Thoracic aorta (tissue), 2 donors: ENCODE results near the gene PDGFC. TPM values are rescaled to one million over a fixed set of nuclear protein-coding genes. Genes with fewer than 3 reads are reported as not detected.

Experiments
- ATAC-seq: fragments of 150-250 bp; one replicate; pipeline ENCODE4 v1.8.0; 2017; ENCODE audit warnings: low read depth; ENCODE audit not compliant: insufficient number of reproducible peaks, low FRiP score
- DNase-seq: peaks from one replicate; pipeline ENCODE4 v3.0.0-alpha.2; 2020; ENCODE audit warnings: low spot score
- H3K27ac ChIP-seq, 2 donors: fragments of 200-600 bp; sonication (generic); 1 replicate in 1 of 2; 2 replicates in 1 of 2; pipeline ENCODE4 v1.5.1; 2016; ENCODE audit warnings: mild to moderate bottlenecking in 2 of 2, moderate library complexity in 2 of 2
- H3K27me3 ChIP-seq: fragments of 200-600 bp; sonication (generic); replicated peaks from 2 replicates; pipeline ENCODE4 v1.6.0; 2016; ENCODE audit warnings: mild to moderate bottlenecking; ENCODE audit not compliant: insufficient read depth
- H3K36me3 ChIP-seq: fragments of 200-600 bp; sonication (generic); one replicate; pipeline ENCODE4 v1.5.1; 2016
- H3K4me1 ChIP-seq, 2 donors: fragments of 200-600 bp; sonication (generic); 1 replicate in 1 of 2; 2 replicates in 1 of 2; pipeline versions ENCODE4 v1.5.1 to v1.6.0; 2016; ENCODE audit warnings: low read depth in 2 of 2, mild to moderate bottlenecking in 1 of 2; ENCODE audit not compliant: control insufficient read depth in 1 of 2
- H3K4me3 ChIP-seq: fragments of 200-600 bp; sonication (generic); 2 replicates; pipeline ENCODE4 v1.5.1; 2016; ENCODE audit warnings: mild to moderate bottlenecking
- H3K9me3 ChIP-seq: fragments of 200-600 bp; sonication (generic); 2 replicates; pipeline ENCODE4 v1.5.1; 2016
- total RNA-seq, 2 donors: library from RNA; depleted of rRNA; stranded (reverse); fragments of >200 nt; gene quantifications; one replicate each; pipeline versions ENCODE4 v1.1.0 to v1.2.3, GENCODE V29; 2016
- TF ChIP-seq, protein P1 (sequence below): fragments of 200-600 bp; sonication (generic); IDR thresholded peaks from one replicate; pipeline ENCODE4 v1.5.1; 2019; ENCODE audit warnings: antibody characterized with exemption

Gene PDGFC
- total RNA-seq, 2 donors from 2014 or later, result 31.4 to 32.8 TPM

GRCh38 chr4:156894234-156894633 lies 77.4 kb downstream of the PDGFC start:
- H3K27ac ChIP-seq, result no peak overlapping the region
- H3K4me1 ChIP-seq, result peaks cover 12 to 17% of the 10 kb centered on the region in 2 donors
- TF ChIP-seq, protein P1, sequence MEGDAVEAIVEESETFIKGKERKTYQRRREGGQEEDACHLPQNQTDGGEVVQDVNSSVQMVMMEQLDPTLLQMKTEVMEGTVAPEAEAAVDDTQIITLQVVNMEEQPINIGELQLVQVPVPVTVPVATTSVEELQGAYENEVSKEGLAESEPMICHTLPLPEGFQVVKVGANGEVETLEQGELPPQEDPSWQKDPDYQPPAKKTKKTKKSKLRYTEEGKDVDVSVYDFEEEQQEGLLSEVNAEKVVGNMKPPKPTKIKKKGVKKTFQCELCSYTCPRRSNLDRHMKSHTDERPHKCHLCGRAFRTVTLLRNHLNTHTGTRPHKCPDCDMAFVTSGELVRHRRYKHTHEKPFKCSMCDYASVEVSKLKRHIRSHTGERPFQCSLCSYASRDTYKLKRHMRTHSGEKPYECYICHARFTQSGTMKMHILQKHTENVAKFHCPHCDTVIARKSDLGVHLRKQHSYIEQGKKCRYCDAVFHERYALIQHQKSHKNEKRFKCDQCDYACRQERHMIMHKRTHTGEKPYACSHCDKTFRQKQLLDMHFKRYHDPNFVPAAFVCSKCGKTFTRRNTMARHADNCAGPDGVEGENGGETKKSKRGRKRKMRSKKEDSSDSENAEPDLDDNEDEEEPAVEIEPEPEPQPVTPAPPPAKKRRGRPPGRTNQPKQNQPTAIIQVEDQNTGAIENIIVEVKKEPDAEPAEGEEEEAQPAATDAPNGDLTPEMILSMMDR, result no peak
- no peak overlapping the region for H3K4me3 ChIP-seq
- no peaks in the 10 kb centered on the region for H3K9me3 ChIP-seq
- H3K27me3 ChIP-seq, result no peaks in the 10 kb centered on the region
- no peaks in the 10 kb centered on the region for H3K36me3 ChIP-seq
- no peak for DNase-seq
- no peak for ATAC-seq

GRCh38 chr4:156892805-156893204 lies 78.8 kb downstream of the PDGFC start:
- Histone ChIP-seq H3K27ac (no peak overlapping the region), H3K4me3 (no peak overlapping the region), H3K4me1 (peaks cover 17 to 20% of the 10 kb centered on the region in 2 donors), H3K9me3 (no peaks in the 10 kb centered on the region), H3K27me3 (no peaks in the 10 kb centered on the region), H3K36me3 (no peaks in the 10 kb centered on the region)
- DNase-seq (no peak), ATAC-seq (no peak)
- TF ChIP-seq, protein P1, result no peak

- no peaks in the 10 kb centered on the region for H3K36me3 ChIP-seq
- H3K4me1 ChIP-seq, result peaks cover 17 to 20% of the 10 kb centered on the region in 2 donors
- TF ChIP-seq, protein P1, result no peak
- no peaks in the 10 kb centered on the region for H3K27me3 ChIP-seq
- H3K4me3 ChIP-seq, result peak overlapping the region; percentile 45
- peak overlapping the region in 1 of 2 donors; percentile 54 for H3K27ac ChIP-seq
- peak; percentile 83 for ATAC-seq
- H3K9me3 ChIP-seq, result no peaks in the 10 kb centered on the region
- no peak for DNase-seq
Observed at GRCh38 chr4:156889616-156890594, 81.7 kb downstream of the PDGFC start.

- no peak overlapping the region for H3K4me3 ChIP-seq
- no peak for ATAC-seq
- peak overlapping the region in 1 of 2 donors; percentile 54 for H3K27ac ChIP-seq
- TF ChIP-seq, protein P1, result no peak
- peaks cover 17 to 20% of the 10 kb centered on the region in 2 donors for H3K4me1 ChIP-seq
- no peaks in the 10 kb centered on the region for H3K9me3 ChIP-seq
- H3K27me3 ChIP-seq, result no peaks in the 10 kb centered on the region
- no peaks in the 10 kb centered on the region for H3K36me3 ChIP-seq
- no peak for DNase-seq
Observed at GRCh38 chr4:156888762-156889161, 82.8 kb downstream of the PDGFC start.

GRCh38 chr4:156886481-156886880 lies 85.1 kb downstream of the PDGFC start:
- H3K27ac ChIP-seq, result no peak overlapping the region
- no peaks in the 10 kb centered on the region for H3K27me3 ChIP-seq
- no peak for ATAC-seq
- DNase-seq, result no peak
- no peaks in the 10 kb centered on the region for H3K9me3 ChIP-seq
- peaks cover 15% of the 10 kb centered on the region in 2 donors for H3K4me1 ChIP-seq
- no peak overlapping the region for H3K4me3 ChIP-seq
- H3K36me3 ChIP-seq, result no peaks in the 10 kb centered on the region
- TF ChIP-seq, protein P1, result no peak
